ENCODE measurements around the gene TTYH1. TPM values are rescaled to one million over a fixed set of nuclear protein-coding genes. Genes with fewer than 3 reads are reported as not detected.

TTYH1 gene
- total and polyA plus RNA-seq, 2 of the 4 experiments (the other 2 are of a cell fraction) = not detected

DNA sequence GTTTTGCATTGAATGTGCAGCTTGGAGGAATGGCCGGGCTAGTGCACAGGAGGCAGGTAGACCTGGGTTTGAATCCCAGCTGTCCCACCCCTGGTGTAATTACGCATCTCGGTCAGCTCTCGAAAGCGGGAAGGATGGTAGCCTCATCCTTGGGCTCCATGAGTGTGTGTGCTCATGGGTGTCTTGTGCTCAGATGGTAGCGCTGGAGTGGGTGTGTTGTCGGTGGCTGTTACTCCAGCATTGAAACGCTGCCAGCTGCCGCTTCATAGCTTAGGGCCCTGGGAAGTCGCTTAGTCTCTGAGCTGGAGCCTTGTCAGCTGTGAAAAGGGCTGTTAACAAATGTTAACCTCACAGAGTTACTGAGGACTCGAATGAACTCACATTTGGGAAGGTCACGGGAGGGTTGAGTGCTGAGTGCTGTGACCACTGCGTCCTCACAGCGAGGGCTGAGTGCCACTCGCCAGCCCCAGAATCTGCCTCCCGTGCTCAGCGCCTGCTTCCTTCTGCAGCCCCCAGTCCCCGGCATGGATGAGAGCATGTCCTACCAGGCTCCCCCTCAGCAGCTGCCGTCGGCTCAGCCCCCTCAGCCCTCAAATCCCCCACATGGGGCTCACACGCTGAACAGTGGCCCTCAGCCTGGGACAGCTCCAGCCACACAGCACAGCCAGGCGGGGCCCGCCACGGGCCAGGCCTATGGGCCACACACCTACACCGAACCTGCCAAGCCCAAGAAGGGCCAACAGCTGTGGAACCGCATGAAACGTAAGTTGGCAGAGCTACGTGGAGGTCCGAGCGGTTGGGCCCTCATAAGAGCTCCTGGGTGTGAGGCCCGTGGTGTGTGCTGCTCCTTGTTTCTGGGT, 38.9 kb downstream of the TTYH1 start (continued):
- TF ChIP-seq, protein P1, sequence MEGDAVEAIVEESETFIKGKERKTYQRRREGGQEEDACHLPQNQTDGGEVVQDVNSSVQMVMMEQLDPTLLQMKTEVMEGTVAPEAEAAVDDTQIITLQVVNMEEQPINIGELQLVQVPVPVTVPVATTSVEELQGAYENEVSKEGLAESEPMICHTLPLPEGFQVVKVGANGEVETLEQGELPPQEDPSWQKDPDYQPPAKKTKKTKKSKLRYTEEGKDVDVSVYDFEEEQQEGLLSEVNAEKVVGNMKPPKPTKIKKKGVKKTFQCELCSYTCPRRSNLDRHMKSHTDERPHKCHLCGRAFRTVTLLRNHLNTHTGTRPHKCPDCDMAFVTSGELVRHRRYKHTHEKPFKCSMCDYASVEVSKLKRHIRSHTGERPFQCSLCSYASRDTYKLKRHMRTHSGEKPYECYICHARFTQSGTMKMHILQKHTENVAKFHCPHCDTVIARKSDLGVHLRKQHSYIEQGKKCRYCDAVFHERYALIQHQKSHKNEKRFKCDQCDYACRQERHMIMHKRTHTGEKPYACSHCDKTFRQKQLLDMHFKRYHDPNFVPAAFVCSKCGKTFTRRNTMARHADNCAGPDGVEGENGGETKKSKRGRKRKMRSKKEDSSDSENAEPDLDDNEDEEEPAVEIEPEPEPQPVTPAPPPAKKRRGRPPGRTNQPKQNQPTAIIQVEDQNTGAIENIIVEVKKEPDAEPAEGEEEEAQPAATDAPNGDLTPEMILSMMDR (conservative IDR thresholded peaks at IDR 0.05; ENCODE audit: low read depth, low read length) = no peak
- TF ChIP-seq POLR2A (IDR thresholded peaks at IDR 0.05; ENCODE audit: low read depth, low read length) = no peak

All from IMR-90 (cell line).